ENCODE data around the gene JAKMIP1.

GRCh38 chr4:6038711-6039110, 161.6 kb downstream of the JAKMIP1 start:
- TF ChIP-seq CTCF (IDR thresholded peaks at IDR 0.05; ENCODE audit: low read length) (no peak), EZH2phosphoT487 (IDR thresholded peaks at IDR 0.05; ENCODE audit: low read length) (no peak), EZH2 (optimal IDR thresholded peaks at IDR 0.05; ENCODE audit: low read depth, low read length) (no peak)

Measured in MM.1S (cell line).